Measurements from ENCODE around the gene CNOT8. TPM values are rescaled to one million over a fixed set of nuclear protein-coding genes. Genes with fewer than 3 reads are reported as not detected.
A peak's percentile ranks its signal among the peaks of the same experiment; 100 is the strongest.
"Not testable (repeated sequence)": the region's sequence is repeated elsewhere in the genome, so short reads cannot be mapped to it uniquely, and the experiment has no call there.

Gene CNOT8
- total and polyA plus RNA-seq, 4 donors, result 53.9 to 87.0 (median 68.7) TPM

DNA sequence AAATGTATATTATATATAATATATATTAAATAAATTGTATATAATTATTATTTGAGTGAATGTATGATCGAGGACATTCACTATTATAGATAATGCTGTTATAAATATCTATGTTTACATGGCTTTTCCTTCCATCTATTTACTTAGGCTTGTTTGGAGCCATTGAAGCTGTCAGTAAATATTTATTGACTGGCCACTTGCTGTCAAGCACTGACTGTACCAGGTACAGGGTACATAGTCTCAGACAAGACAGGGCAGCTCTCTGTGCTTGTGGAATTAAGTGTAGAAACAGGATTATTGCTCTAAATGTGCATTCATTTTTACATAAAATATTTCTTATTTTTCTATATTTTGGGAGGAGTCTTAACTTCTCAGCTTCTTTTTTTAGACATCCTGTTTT is 24.4 kb upstream of the CNOT8 start:
- ATAC-seq (ENCODE audit: insufficient read depth, low FRiP score) (no peak), DNase-seq (no peak)
- Histone ChIP-seq H3K9me3 (ENCODE audit: control insufficient read depth in 4 of 4, insufficient read depth in 3 of 4, low read length in 3 of 4) (no peaks in the 10 kb centered on the region), H3K27ac (ENCODE audit: low read depth in 1 of 2, low read length in 1 of 2) (no peak overlapping the region), H3K27me3 (ENCODE audit: control insufficient read depth in 3 of 3, insufficient read depth in 3 of 3, low read length in 2 of 3) (no peaks in the 10 kb centered on the region), H3K4me3 (no peak overlapping the region), H3K9ac (ENCODE audit: insufficient read depth in 1 of 2, low read length in 2 of 2) (no peak overlapping the region), H3K36me3 (ENCODE audit: control insufficient read depth in 4 of 4, insufficient read depth in 4 of 4, low read length in 4 of 4) (peaks cover 14 to 27% (median 23%) of the 10 kb centered on the region in 4 donors), H3K4me1 (ENCODE audit: control insufficient read depth in 5 of 5, insufficient read depth in 5 of 5, low read length in 5 of 5) (peaks cover 0 to 20% (median 0%) of the 10 kb centered on the region in 5 donors)
- TF ChIP-seq, protein P1, sequence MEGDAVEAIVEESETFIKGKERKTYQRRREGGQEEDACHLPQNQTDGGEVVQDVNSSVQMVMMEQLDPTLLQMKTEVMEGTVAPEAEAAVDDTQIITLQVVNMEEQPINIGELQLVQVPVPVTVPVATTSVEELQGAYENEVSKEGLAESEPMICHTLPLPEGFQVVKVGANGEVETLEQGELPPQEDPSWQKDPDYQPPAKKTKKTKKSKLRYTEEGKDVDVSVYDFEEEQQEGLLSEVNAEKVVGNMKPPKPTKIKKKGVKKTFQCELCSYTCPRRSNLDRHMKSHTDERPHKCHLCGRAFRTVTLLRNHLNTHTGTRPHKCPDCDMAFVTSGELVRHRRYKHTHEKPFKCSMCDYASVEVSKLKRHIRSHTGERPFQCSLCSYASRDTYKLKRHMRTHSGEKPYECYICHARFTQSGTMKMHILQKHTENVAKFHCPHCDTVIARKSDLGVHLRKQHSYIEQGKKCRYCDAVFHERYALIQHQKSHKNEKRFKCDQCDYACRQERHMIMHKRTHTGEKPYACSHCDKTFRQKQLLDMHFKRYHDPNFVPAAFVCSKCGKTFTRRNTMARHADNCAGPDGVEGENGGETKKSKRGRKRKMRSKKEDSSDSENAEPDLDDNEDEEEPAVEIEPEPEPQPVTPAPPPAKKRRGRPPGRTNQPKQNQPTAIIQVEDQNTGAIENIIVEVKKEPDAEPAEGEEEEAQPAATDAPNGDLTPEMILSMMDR (IDR thresholded peaks at IDR 0.05; ENCODE audit: control extremely low read depth, extremely low read depth), result no peak
- WGBS, 2 donors, result 46 to 76% methylated on average over 1 of the region's 1 CpG

DNA sequence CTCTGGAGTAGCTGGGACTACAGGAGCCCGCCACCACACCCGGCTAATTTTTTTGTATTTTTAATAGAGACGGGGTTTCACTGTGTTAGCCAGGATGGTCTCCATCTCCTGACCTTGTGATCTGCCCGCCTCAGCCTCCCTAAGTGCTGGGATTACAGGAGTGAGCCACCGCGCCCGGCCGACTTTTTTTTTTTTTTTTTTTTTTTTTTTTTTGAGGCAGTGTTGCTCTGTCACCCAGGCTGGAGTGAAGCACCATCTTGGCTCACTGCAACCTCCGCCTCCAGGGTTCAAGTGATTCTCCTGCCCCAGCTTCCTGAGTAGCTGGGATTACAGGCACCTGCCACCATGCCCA is 22.8 kb upstream of the CNOT8 start:
- H3K27ac ChIP-seq (ENCODE audit: low read depth in 1 of 2, low read length in 1 of 2), result peak overlapping the region; percentile 47 to 49
- not testable (repeated sequence) for H3K9me3 ChIP-seq (ENCODE audit: control insufficient read depth in 4 of 4, insufficient read depth in 3 of 4, low read length in 3 of 4)

DNA sequence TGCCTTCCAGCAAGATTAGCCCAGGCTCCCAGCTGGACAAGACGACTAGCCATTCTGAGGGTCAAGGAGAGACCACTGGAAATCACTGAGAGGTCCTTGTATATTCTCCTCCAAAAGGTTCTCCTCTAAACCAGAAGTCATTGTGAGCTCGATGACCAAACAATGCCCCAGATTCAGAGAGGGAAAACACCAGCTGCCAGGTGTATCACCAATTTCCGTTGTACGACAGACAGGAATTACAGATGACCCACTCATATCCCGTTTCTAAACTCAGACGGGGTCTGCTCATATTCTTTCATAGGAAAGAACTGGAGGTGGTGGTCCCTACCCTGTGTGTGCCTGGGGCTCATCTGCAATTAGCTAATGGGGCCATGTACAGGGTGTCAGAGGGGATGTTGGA is 22.2 kb upstream of the CNOT8 start:
- no peak overlapping the region for H3K4me3 ChIP-seq
- ATAC-seq (ENCODE audit: insufficient read depth, low FRiP score) (no peak), DNase-seq (no peak)
- TF ChIP-seq, protein P1 (IDR thresholded peaks at IDR 0.05; ENCODE audit: control extremely low read depth, extremely low read depth), result no peak
- H3K36me3 ChIP-seq (ENCODE audit: control insufficient read depth in 4 of 4, insufficient read depth in 4 of 4, low read length in 4 of 4), result peaks cover 6 to 18% (median 11%) of the 10 kb centered on the region in 4 donors
- WGBS, 2 donors, result 90 to 92% methylated on average over 6 of the region's 6 CpGs
- no peaks in the 10 kb centered on the region for H3K27me3 ChIP-seq (ENCODE audit: control insufficient read depth in 3 of 3, insufficient read depth in 3 of 3, low read length in 2 of 3)
- peaks cover 0 to 14% (median 0%) of the 10 kb centered on the region in 5 donors for H3K4me1 ChIP-seq (ENCODE audit: control insufficient read depth in 5 of 5, insufficient read depth in 5 of 5, low read length in 5 of 5)
- H3K27ac ChIP-seq (ENCODE audit: low read depth in 1 of 2, low read length in 1 of 2), result peak overlapping the region; percentile 47 to 49
- no peak overlapping the region for H3K9ac ChIP-seq (ENCODE audit: insufficient read depth in 1 of 2, low read length in 2 of 2)
- H3K9me3 ChIP-seq (ENCODE audit: control insufficient read depth in 4 of 4, insufficient read depth in 3 of 4, low read length in 3 of 4), result no peaks in the 10 kb centered on the region

More for the DNA sequence above, 22.8 kb upstream of the CNOT8 start:
- not testable (repeated sequence) for ATAC-seq (ENCODE audit: insufficient read depth, low FRiP score); H3K4me3 ChIP-seq; H3K9ac ChIP-seq (ENCODE audit: insufficient read depth in 1 of 2, low read length in 2 of 2); H3K27me3 ChIP-seq (ENCODE audit: control insufficient read depth in 3 of 3, insufficient read depth in 3 of 3, low read length in 2 of 3); DNase-seq
- Histone ChIP-seq H3K36me3 (ENCODE audit: control insufficient read depth in 4 of 4, insufficient read depth in 4 of 4, low read length in 4 of 4) (peaks cover 6 to 22% (median 11%) of the 10 kb centered on the region in 4 donors), H3K4me1 (ENCODE audit: control insufficient read depth in 5 of 5, insufficient read depth in 5 of 5, low read length in 5 of 5) (peaks cover 0 to 13% (median 0%) of the 10 kb centered on the region in 5 donors)
- WGBS, 2 donors, result 72 to 83% methylated on average over 9 of the region's 9 CpGs

DNA sequence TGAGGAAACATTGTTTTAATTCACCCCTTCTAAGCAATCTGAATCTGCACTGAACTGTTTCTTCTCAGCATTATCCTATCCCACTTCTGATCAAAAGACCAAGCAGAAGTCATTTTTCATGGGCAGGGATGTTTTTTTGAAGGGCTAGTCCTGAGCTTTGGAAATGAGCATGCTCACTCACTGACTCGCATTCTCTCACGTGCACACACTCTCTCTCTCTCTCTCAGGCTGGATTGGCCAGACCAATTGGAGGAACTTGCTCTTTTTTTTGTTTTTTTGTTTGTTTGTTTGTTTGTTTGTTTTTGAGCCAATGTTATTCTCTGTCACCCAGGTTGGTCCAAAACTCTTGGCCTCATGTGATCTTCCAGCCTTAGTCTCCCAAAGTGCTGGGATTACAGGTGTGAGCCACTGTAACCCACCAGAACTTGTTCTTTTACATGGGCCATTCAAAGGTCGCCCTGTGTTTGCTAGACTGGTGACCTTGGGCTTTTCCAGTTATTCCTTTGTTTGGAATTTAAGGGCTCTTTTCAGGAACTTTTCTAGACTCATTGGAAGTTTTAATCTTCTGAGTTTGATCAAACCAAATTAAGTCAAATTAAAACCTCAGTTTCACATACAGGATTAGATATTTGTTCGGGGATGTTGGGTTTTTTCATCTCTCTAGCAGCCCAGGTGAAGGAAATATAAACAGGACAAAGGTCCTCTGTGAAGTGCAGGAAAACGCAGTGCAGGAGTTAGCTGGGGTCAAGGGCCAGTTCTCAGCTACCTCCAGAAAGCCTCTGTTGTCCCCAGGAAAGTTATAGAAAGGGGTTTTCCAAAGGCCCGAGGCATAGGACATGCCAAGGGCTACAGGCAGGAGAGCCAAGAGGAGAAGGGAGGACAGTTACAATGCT is 21.2 kb upstream of the CNOT8 start:
- WGBS, 2 donors, result 88 to 91% methylated on average over 6 of the region's 6 CpGs
- H3K9ac ChIP-seq (ENCODE audit: insufficient read depth in 1 of 2, low read length in 2 of 2), result no peak overlapping the region
- no peak for ATAC-seq (ENCODE audit: insufficient read depth, low FRiP score)
- no peaks in the 10 kb centered on the region for H3K9me3 ChIP-seq (ENCODE audit: control insufficient read depth in 4 of 4, insufficient read depth in 3 of 4, low read length in 3 of 4)
- H3K27ac ChIP-seq (ENCODE audit: low read depth in 1 of 2, low read length in 1 of 2), result no peak overlapping the region
- TF ChIP-seq, protein P1 (IDR thresholded peaks at IDR 0.05; ENCODE audit: control extremely low read depth, extremely low read depth), result no peak
- H3K36me3 ChIP-seq (ENCODE audit: control insufficient read depth in 4 of 4, insufficient read depth in 4 of 4, low read length in 4 of 4), result peaks cover 3 to 16% (median 10%) of the 10 kb centered on the region in 4 donors
- H3K4me1 ChIP-seq (ENCODE audit: control insufficient read depth in 5 of 5, insufficient read depth in 5 of 5, low read length in 5 of 5), result peaks cover 0 to 14% (median 0%) of the 10 kb centered on the region in 5 donors
- no peaks in the 10 kb centered on the region for H3K27me3 ChIP-seq (ENCODE audit: control insufficient read depth in 3 of 3, insufficient read depth in 3 of 3, low read length in 2 of 3)
- no peak for DNase-seq
- no peak overlapping the region for H3K4me3 ChIP-seq

All from lung (tissue), 12 donors.